ENCODE measurements around the gene EFR3B.

- no peak for TF ChIP-seq CTCF (IDR thresholded peaks at IDR 0.05; ENCODE audit: insufficient read depth, low read length, poor library complexity, severe bottlenecking)
- TF ChIP-seq EZH2phosphoT487 (conservative IDR thresholded peaks at IDR 0.05; ENCODE audit: low read length), result no peak
Observed at GRCh38 chr2:25068217-25068616, 26.3 kb downstream of the EFR3B start.
